HCT116 (cell line): ENCODE data around the gene JAK1. TPM values are rescaled to one million over a fixed set of nuclear protein-coding genes. Genes with fewer than 3 reads are reported as not detected.

Experiments used
- ATAC-seq: fragments of 200-7000 bp; cut with Tn5 transposase; 2 replicates; pipeline ENCODE4 v1.9.1; 2020; ENCODE audit warnings: mild to moderate bottlenecking, moderate library complexity
- BruUV-seq: library from RNA; stranded (reverse); fragments of 400-500 nt; replicated peaks from 2 replicates; lab custom pipeline; 2021; lab: Mats Ljungman, UMichigan
- CTCF ChIA-PET: fragments of 300-600 bp; sonication (Branson Sonifier 250); formaldehyde crosslinking; loops from one replicate; lab custom pipeline; 2021; ENCODE audit warnings: antibody characterized with exemption; lab: Charles Lee
- POLR2A ChIA-PET: fragments of 300-600, 350-600 bp; sonication (Branson Sonifier 250); formaldehyde crosslinking; loops from one replicate; lab custom pipeline; 2021; ENCODE audit warnings: antibody characterized with exemption; lab: Charles Lee
- RAD21 ChIA-PET, 2 experiments: fragments of 300-600 bp; sonication (Branson Sonifier 250); formaldehyde crosslinking; loops; one replicate each; lab custom pipeline; 2023; ENCODE audit warnings: low total read pairs in 2 of 2; ENCODE audit not compliant: uncharacterized antibody in 2 of 2, unreplicated experiment in 2 of 2, low non-redundant PET in 1 of 2; lab: Charles Lee
- DNase-seq: peaks from one replicate; pipeline ENCODE4 v3.0.0-alpha.2; 2010; ENCODE audit warnings: low read depth, low spot score
- H2AFZ ChIP-seq: fragments of 200-600 bp; shearing (Covaris generic), sonication (generic); 2 replicates; pipeline ENCODE4 v1.6.1; 2017; ENCODE audit warnings: low read depth, mixed run types, mixed read lengths, antibody characterized with exemption, low read length; ENCODE audit not compliant: poor library complexity, severe bottlenecking
- H3K27ac ChIP-seq: 2 replicates; pipeline ENCODE4 v1.5.1; 2012; ENCODE audit warnings: low read depth, low read length
- H3K27me3 ChIP-seq: fragments of 200-600 bp; sonication (generic); 2 replicates; pipeline ENCODE4 v1.6.1; 2016; ENCODE audit warnings: mixed run types, low read length, mixed read lengths; ENCODE audit not compliant: insufficient read depth
- H3K36me3 ChIP-seq, 2 experiments: fragments of 200-500 bp in 1 of 2; fragments of 200-600 bp in 1 of 2; sonication (Bioruptor generic) in 1 of 2; sonication (generic) in 1 of 2; 2 replicates each; pipeline versions ENCODE4 v1.5.1 to v1.6.1; 2014 to 2016; ENCODE audit warnings: low read length in 2 of 2, inconsistent platforms in 1 of 2, mixed read lengths in 1 of 2, mixed run types in 1 of 2; ENCODE audit not compliant: insufficient read depth in 2 of 2, control insufficient read depth in 1 of 2
- H3K4me1 ChIP-seq, 2 experiments: fragments of 200-600 bp in 1 of 2; sonication (generic) in 1 of 2; 2 replicates each; pipeline versions ENCODE4 v1.5.1 to v1.6.1; 2012 to 2017; ENCODE audit warnings: low read length in 2 of 2, inconsistent platforms in 1 of 2, mild to moderate bottlenecking in 1 of 2, mixed read lengths in 1 of 2, mixed run types in 1 of 2, moderate library complexity in 1 of 2; ENCODE audit not compliant: insufficient read depth in 2 of 2, control insufficient read depth in 1 of 2
- H3K4me2 ChIP-seq: fragments of 200-600 bp; sonication (generic); 2 replicates; pipeline ENCODE4 v1.6.1; 2017; ENCODE audit warnings: mixed run types, low read length, mixed read lengths
- H3K4me3 ChIP-seq, 2 experiments: fragments of 200-600 bp in 1 of 2; sonication (generic) in 1 of 2; replicated peaks in 1 of 2; 2 replicates each; pipeline ENCODE4 v1.5.1; 2011 to 2016; ENCODE audit warnings: low read length in 2 of 2, control low read depth in 1 of 2, low read depth in 1 of 2, mild to moderate bottlenecking in 1 of 2, mixed read lengths in 1 of 2, mixed run types in 1 of 2
- H3K79me2 ChIP-seq: fragments of 200-600 bp; sonication (generic); 2 replicates; pipeline ENCODE4 v1.6.1; 2017; ENCODE audit warnings: mild to moderate bottlenecking, mixed run types, low read length, moderate library complexity, mixed read lengths; ENCODE audit not compliant: insufficient read depth
- H3K9ac ChIP-seq: fragments of 200-600 bp; sonication (generic); 2 replicates; pipeline ENCODE4 v1.6.1; 2016; ENCODE audit warnings: low read length, mixed read lengths
- H3K9me2 ChIP-seq: fragments of 200-600 bp; sonication (generic), shearing (Covaris generic); 2 replicates; pipeline ENCODE4 v1.6.1; 2017; ENCODE audit warnings: mixed run types, mild to moderate bottlenecking, moderate library complexity; ENCODE audit not compliant: insufficient read depth
- H3K9me3 ChIP-seq, 2 experiments: fragments of 200-500 bp in 1 of 2; fragments of 200-600 bp in 1 of 2; sonication (Bioruptor generic) in 1 of 2; sonication (generic) in 1 of 2; 2 replicates each; pipeline ENCODE4 v1.6.1; 2014 to 2017; ENCODE audit warnings: low read length in 2 of 2, mixed read lengths in 2 of 2, inconsistent platforms in 1 of 2, low read depth in 1 of 2, mild to moderate bottlenecking in 1 of 2, mixed run types in 1 of 2, moderate library complexity in 1 of 2; ENCODE audit not compliant: control insufficient read depth in 1 of 2, insufficient read depth in 1 of 2
- H4K20me1 ChIP-seq: fragments of 200-600 bp; sonication (generic), shearing (Covaris generic); 2 replicates; pipeline ENCODE4 v1.6.1; 2017; ENCODE audit warnings: mixed run types, mild to moderate bottlenecking, moderate library complexity; ENCODE audit not compliant: insufficient read depth
- CBX3 ChIP-seq: IDR thresholded peaks from 2 replicates; pipeline ENCODE4 v1.6.1; 2012; ENCODE audit warnings: low read depth
- EZH2 ChIP-seq: fragments of 200-600 bp; sonication (generic); IDR thresholded peaks from 2 replicates; pipeline ENCODE4 v1.6.1; 2017; ENCODE audit warnings: antibody characterized with exemption, mixed run types
- FOSL1 ChIP-seq: IDR thresholded peaks from 2 replicates; pipeline ENCODE4 v1.6.1; 2012; ENCODE audit warnings: low read depth
- POLR2A ChIP-seq: IDR thresholded peaks from 2 replicates; pipeline ENCODE4 v1.7.0; 2011; ENCODE audit warnings: borderline replicate concordance; ENCODE audit not compliant: insufficient read depth, insufficient read length; ENCODE audit errors: extremely low read depth
- RAD21 ChIP-seq: IDR thresholded peaks from 2 replicates; pipeline ENCODE4 v1.6.1; 2012; ENCODE audit warnings: low read depth, mild to moderate bottlenecking
- SP1 ChIP-seq: IDR thresholded peaks from 2 replicates; pipeline ENCODE4 v1.6.1; 2012; ENCODE audit warnings: low read depth
- ZNF274 ChIP-seq: fragments of 200-500 bp; sonication (Bioruptor generic); IDR thresholded peaks from 2 replicates; pipeline ENCODE4 v1.6.1; 2014; ENCODE audit warnings: mild to moderate bottlenecking, low read depth, low read length, inconsistent platforms
- intact Hi-C: fragments of 100-400 bp; cut with micrococcal nuclease; formaldehyde crosslinking; loops from 2 replicates; pipeline ENCODE4 v1.10.0; 2022
- total RNA-seq: library from RNA; stranded (reverse); gene quantifications from one replicate; pipeline ENCODE4 v1.2.1, GENCODE V29; 2021; ENCODE audit not compliant: unreplicated experiment
- TF ChIP-seq, protein P1 (sequence below): IDR thresholded peaks from 2 replicates; pipeline ENCODE4 v1.6.1; 2011; ENCODE audit warnings: mild to moderate bottlenecking, low read length, moderate library complexity; ENCODE audit not compliant: insufficient replicate concordance; ENCODE audit errors: extremely low read depth

The JAK1 gene
- total RNA-seq, 1 experiment from 2014 or later = 53.2 TPM

GRCh38 chr1:64896551-64896950 is 69.8 kb downstream of the JAK1 start (continued):
- TF ChIP-seq, protein P1, sequence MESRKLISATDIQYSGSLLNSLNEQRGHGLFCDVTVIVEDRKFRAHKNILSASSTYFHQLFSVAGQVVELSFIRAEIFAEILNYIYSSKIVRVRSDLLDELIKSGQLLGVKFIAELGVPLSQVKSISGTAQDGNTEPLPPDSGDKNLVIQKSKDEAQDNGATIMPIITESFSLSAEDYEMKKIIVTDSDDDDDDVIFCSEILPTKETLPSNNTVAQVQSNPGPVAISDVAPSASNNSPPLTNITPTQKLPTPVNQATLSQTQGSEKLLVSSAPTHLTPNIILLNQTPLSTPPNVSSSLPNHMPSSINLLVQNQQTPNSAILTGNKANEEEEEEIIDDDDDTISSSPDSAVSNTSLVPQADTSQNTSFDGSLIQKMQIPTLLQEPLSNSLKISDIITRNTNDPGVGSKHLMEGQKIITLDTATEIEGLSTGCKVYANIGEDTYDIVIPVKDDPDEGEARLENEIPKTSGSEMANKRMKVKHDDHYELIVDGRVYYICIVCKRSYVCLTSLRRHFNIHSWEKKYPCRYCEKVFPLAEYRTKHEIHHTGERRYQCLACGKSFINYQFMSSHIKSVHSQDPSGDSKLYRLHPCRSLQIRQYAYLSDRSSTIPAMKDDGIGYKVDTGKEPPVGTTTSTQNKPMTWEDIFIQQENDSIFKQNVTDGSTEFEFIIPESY = no peak
- TF ChIP-seq EZH2 = no peak
- no peak for TF ChIP-seq RAD21
- no peak for TF ChIP-seq FOSL1
- no peak for TF ChIP-seq CBX3

DNA sequence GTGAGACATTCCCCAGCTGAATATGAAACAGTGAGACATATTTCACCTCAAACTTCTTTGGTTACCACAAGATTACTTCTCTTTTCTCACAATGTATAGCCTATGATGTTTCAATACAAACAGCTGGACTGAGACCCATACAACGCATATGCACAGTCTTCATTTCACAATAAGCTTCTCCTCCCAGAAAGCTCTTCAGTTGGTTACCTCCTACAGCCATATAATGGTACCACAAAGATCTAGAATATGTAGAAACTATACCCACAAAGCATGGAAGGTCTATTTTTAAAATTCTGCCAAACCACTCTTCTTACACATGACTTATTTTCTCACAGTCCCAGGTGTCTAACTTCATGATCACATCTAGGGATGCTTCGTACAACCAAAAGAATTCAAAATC is 70.8 kb downstream of the JAK1 start:
- Histone ChIP-seq H3K27me3 (no peaks in the 10 kb centered on the region; the same call in 1 of the 2 replicates), H2AFZ (no peak overlapping the region), H3K9me3 (no peaks in the 10 kb centered on the region), H3K36me3 (no peaks in the 10 kb centered on the region), H3K27ac (no peak overlapping the region), H3K9me2 (no peaks in the 10 kb centered on the region), H3K9ac (no peak overlapping the region), H3K4me2 (no peak overlapping the region), H3K4me1 (peaks cover 30 to 48% of the 10 kb centered on the region in 2 experiments), H3K79me2 (peaks cover 18% of the 10 kb centered on the region), H4K20me1 (no peaks in the 10 kb centered on the region; the same call in 1 of the 2 replicates), H3K4me3 (no peak overlapping the region)
- no peak for ATAC-seq
- ChIA-PET RAD21 (no interaction called here), POLR2A (no interaction called here), CTCF (no interaction called here)
- no TSS peak for BruUV-seq
- intact Hi-C loops = no loop called here
- DNase-seq = no peak
- TF ChIP-seq ZNF274 (no peak), FOSL1 (no peak), POLR2A (no peak), SP1 (no peak), RAD21 (no peak)
